ENCODE measurements around the gene RPS27A.
"Not testable (repeated sequence)": the region's sequence is repeated elsewhere in the genome, so short reads cannot be mapped to it uniquely, and the experiment has no call there.

Gene RPS27A

GRCh38 chr2:55239656-55240222 is 7.3 kb downstream of the RPS27A start:
- DNase-seq, result no peak

GRCh38 chr2:55241582-55241981 is 9.1 kb downstream of the RPS27A start:
- DNase-seq, result not testable (repeated sequence)

- DNase-seq, result no peak
Measured at GRCh38 chr2:55242617-55243016, 10.1 kb downstream of the RPS27A start.

DNA sequence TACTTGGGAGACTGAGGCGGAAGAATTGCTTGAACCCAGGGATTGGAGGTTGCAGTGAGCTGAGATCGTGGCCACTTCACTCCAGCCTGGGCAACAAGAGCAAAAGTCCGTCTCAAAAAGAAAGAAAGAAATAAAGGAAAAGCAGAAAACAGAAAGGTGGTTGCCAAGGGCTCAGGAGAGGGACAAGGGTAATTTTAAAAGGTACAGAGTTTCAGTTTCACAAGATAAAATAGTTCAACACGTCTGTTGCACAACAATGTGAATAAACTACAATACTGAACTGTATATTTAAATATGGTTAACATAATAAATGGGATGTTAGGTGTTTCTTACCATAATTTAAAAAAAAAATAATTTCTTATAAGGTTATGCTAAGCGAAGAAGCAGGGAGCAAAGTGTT is 12.9 kb downstream of the RPS27A start:
- DNase-seq, result no peak

DNA sequence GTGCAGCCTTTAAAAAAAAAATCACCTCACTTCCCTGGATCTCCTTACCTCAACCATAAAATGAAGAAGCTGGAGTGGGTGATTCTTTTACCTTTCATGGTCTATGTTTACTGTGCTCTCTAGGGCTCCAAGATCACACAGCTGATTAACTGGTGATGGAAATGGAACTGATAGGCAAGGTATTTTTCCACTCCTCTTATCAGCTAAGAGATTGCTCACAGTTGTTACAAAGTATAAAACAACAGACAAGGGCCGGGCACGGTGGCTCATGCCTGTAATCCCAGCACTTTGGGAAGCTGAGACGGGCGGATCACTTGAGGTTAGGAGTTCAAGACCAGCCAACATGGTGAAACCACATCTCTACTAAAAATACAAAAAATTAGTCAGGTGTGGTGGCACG is 14.5 kb downstream of the RPS27A start:
- no peak for DNase-seq

- DNase-seq, result no peak
Measured at GRCh38 chr2:55252832-55253231, 20.3 kb downstream of the RPS27A start.

GRCh38 chr2:55259586-55259985 is 27.1 kb downstream of the RPS27A start:
- DNase-seq, result not testable (repeated sequence)

DNA sequence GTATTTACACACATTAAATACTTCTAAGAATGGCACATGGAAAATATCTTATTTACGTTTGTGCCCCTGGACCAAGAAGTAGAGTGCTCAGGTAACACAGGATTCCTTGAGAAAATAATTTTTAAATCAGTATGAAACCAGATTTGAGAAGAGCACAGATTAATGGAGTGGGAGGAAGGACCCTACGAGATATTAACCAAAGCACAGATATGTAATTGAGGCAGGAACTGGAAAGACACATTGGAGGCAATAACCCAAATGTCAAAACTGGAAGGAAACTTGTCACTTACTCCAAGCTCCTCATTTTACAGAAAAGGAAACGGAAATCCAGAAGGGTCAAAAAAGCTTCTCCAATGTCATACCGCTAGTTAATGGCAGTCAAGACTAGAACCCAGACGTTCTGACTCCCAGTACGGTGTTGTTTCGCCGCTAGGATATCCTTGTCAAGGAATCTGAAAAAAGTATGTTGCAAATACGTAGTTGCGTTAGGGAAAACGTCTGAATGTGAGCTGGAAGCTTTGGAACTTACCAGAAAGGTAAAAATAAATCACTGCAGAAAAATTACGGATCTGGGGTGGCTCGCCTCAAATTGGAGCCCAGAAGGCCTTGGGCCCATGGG is 35.9 kb downstream of the RPS27A start:
- no peak for DNase-seq

- peak; percentile 98 for DNase-seq
Measured at GRCh38 chr2:55268907-55269644, 36.6 kb downstream of the RPS27A start, which contains the start of gene MTIF2. MTIF2 (minus strand) TSS chr2:55269231; CDS start chr2:55263858, 5,373 bp downstream.

GRCh38 chr2:55269645-55269990 is 37.1 kb downstream of the RPS27A start:
- DNase-seq, result no peak

GRCh38 chr2:55274346-55274745 is 41.9 kb downstream of the RPS27A start:
- DNase-seq, result not testable (repeated sequence)

GRCh38 chr2:55277310-55277709 is 44.8 kb downstream of the RPS27A start:
- DNase-seq, result no peak

GRCh38 chr2:55279214-55279835 is 46.8 kb downstream of the RPS27A start:
- DNase-seq, result peak; percentile 59

DNA sequence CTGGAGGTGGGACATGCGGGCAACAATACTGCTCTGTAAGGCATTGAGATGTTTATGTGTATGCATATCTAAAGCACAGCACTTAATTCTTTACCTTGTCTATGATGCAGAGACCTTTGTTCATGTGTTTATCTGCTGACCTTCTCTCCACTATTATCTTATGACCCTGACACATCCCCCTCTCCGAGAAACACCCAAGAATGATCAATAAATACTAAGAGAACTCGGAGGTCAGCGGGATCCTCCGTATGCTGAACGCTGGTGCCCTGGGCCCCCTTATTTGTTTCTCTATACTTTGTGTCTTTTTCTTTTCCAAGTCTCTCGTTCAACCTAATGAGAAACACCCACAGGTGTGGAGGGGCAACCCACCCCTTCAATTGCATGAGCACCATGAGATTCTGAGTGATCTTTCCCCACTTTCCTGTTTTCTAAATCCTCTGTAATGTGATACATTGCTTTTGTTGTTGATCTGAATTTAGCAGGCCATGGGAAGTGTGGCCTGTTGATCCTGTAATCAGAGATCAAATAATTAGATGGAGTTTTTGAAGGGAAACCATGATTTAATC is 47.5 kb downstream of the RPS27A start:
- not testable (repeated sequence) for DNase-seq

DNA sequence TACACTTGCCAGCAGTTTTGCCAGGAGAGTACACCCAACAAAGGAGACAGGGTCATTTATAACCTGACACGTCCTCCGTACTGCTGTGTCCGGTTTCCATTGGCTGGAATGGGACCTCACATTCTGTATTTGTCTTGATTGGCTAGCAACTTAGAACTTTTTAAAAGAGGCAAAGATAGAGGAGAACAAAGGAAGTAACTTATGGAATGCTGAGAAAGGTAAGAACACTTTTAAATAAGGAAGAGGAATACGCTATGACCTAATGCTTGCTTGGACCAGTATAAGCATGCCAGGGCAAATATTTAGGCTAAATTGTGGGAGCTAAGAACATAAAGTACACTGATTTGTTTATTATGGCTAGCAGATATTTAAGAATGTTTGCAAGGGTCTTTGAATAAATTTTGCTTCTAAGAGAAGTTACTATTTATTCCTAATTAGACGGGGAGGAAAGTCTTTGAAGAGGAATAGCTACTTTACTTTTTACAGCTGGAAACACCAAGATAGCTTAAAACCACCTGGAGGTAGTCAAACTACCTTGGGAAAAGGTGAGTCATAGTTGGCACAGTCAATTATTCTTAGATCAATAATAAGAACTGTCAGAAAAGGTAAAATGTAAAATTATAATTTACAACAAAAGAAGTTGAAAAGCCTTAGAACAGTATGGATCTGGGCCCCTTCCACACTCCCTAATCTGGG is 48.5 kb downstream of the RPS27A start:
- not testable (repeated sequence) for DNase-seq

DNA sequence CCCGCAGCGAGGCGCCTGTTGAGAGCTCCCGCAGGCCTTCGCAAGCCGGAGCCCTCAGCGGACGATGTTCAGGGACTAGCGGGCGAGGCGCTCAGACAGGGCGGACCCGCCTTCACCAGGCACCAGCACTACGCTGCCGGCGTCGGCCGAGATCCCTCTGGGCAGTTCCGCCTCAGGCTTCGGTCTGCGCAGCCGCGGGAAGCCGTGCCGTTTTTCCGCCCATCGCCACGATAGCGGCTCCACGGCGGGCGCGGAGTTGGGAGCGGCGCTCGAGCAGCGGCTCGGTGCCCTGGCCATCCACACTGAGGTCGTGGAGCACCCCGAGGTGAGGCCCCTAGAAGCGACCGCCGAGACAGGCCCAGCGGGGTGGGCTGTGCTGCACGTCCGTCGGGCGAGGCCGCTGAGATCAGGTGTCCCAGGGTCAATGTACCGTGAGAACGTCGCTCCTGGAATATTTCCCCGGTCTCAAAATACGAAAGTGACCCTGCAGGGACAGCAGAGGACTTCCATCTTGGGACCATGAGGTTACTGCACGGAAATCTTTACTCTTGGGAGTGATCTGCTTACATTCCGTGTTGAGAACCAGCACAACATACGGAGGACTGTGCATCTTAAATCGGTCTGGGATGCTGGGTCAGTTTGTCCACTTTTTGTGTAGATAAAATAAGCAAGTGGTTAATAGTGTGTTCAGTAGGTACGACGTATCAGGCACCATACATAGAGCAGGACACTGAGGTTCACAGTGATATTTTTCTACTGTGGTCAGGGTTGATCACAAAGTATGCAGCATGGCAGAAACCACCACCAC is 49.8 kb downstream of the RPS27A start:
- DNase-seq, result peak; percentile 89

DNA sequence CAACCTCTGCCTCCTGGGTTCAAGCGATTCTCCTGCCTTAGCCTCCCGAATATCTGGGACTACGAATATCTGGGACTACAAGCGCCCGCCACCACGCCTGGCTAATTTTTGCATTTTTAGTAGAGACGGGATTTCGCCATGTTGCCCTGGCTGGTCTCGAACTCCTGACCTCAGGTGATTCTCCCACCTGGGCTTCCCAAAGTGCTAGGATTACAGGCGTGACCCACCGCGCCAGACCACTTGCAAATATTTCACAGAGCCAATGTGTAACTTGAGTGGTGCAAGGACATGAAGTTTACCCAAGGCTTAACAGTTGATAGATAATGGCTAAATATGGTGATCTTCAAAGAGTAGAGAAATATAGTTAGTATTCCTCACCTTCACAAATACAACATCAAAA is 50.6 kb downstream of the RPS27A start:
- DNase-seq, result no peak

All from islet precursor cell (in vitro differentiated cells).